MV-4-11 (cell line): Measurements from ENCODE around the gene FOSL1.
A peak's percentile ranks its signal among the peaks of the same experiment; 100 is the strongest.

Experiments
- DNase-seq: peaks from one replicate; lab custom pipeline; 2025; lab: John Stamatoyannopoulos, UW

The FOSL1 gene

DNA sequence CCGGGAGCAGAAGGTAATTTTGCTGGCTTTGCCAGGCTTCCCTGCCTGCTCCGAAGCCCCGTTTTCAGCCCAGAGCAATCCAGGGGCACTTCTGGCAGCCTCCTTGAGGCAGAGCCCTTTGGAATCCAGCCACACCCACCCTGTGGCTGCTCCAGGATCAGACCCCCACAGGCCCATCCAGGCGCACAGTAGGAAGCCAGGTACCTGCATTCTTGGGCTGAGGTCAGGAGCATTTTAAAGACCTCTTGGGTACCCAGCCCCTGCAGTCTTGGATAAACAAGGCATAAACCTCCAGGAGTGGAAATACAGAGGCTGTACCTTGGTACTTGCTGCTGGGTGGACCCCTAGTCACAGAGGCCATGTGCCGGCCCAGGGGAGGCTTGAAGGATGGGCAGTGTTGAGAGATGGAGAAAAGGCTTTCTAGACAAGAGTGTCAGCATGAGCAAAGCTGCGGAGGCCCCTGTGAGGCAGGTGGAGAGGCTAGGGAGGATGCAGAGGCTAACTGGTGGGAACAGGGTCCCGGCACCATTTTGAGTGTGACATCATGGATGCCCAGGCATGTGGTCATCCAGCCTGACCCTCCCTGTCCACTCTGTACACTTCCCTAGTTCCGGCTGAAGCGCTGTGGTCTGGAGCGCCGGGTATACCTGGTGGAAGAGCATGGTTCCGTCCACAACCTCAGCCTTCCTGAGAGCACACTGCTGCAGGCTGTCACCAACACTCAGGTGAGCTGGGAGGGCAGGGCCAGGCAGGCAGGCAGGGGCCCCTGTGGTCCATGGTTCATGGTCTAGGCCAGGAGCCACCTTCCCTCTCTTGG is 36.1 kb downstream of the FOSL1 start:
- DNase-seq, result no peak

DNA sequence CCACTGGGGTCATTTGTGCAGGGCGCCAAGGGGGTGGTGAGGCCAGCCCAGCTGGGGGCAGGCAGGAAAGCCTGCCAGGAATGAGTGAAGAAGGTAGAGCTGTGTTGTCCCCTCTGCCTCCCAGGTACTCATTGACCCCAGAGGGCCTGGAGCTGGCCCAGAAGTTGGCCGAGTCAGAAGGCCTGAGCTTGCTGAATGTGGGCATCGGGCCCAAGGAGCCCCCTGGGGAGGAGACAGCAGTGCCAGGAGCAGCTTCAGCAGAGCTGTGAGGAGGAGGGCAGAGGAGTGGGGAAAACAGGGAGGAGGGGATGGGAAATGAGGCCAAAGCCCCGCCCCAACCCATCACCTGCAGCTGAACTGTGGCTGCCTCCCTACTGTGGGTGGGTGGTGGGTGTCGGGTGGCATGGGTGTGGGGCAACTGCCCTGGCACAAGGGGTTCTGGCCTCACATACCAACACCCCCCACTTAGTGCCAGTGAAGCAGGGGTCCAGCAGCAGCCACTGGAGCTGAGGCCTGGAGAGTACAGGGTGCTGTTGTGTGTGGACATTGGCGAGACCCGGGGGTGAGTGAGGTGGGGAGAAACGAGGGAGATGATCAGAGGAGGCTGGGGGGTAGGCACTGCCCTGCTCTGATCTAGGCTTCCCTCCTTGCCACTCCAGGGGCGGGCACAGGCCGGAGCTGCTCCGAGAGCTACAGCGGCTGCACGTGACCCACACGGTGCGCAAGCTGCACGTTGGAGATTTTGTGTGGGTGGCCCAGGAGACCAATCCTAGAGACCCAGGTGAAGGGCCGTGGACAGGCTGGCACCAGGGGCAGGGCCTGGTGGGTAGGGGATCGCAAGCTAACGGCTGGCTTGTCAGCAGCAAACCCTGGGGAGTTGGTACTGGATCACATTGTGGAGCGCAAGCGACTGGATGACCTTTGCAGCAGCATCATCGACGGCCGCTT is 37.0 kb downstream of the FOSL1 start:
- DNase-seq, result no peak

DNA sequence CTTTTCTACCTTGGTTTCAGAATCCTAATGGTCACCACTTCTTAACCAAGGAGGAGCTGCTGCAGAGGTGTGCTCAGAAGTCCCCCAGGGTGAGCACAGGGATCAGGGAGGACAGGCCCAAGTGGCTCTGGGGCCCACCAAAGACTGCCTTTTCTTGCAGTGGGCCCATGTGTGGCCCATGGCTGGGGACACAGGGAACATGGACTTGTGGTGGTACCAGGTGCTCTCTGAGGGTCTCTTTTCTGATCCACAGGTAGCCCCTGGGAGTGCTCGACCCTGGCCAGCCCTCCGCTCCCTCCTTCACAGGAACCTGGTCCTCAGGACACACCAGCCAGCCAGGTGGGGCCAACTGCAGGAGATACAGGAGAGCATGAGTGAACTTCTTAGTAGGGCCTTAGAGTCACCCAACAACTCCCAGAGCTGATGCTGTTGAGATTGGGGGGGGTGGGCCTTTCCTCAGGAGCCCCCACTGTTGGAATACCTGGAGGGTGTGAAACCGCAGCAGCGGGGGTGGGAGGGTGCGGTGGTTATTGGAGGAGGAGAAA is 37.9 kb downstream of the FOSL1 start:
- no peak for DNase-seq

DNA sequence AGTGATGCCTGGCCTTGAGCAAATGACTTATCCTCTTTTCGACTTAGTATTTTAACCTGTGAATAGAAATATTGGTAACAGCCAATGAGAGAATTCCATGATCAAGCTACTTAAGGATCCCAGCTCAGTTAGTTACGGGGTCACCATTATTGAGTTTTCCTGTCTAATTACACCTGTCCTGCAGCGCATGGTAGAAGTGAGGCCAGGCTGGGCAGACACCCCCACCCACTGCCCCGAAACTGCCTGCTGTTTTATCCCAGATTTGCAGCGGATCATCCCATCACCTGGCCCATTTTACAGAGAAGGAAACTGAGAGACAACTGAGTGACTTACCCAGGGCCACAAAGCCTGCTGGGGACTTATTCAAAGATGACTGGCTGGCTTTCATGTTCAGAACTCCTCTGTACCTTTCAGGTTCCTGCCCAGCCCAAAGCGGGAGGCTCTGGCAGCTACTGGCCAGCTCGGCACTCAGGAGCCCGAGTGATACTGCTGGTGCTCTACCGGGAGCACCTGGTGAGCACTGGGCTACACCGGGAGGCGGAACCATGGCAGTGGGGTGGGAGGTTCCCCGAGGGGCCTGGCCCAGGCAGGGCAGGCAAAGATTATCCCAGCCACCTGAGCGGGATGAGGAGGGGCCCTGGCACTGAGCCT is 38.5 kb downstream of the FOSL1 start:
- no peak for DNase-seq

DNA sequence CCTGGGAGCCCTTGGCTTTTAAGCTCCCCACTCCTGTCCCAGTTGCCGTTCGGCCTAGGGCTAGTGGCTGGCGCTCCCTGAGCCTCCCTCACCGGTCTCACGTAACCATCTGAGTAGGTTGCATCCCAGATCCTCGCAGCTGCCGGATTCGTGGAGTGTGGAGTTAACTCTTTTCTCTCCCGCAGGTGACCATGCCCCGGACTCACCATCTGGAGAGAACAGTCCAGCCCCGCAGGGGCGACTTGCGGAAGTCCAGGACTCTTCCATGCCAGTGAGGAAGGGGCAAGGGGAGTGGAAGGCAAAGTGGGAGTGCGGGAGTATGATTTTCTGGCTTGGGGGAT is 39.1 kb downstream of the FOSL1 start:
- no peak for DNase-seq

DNA sequence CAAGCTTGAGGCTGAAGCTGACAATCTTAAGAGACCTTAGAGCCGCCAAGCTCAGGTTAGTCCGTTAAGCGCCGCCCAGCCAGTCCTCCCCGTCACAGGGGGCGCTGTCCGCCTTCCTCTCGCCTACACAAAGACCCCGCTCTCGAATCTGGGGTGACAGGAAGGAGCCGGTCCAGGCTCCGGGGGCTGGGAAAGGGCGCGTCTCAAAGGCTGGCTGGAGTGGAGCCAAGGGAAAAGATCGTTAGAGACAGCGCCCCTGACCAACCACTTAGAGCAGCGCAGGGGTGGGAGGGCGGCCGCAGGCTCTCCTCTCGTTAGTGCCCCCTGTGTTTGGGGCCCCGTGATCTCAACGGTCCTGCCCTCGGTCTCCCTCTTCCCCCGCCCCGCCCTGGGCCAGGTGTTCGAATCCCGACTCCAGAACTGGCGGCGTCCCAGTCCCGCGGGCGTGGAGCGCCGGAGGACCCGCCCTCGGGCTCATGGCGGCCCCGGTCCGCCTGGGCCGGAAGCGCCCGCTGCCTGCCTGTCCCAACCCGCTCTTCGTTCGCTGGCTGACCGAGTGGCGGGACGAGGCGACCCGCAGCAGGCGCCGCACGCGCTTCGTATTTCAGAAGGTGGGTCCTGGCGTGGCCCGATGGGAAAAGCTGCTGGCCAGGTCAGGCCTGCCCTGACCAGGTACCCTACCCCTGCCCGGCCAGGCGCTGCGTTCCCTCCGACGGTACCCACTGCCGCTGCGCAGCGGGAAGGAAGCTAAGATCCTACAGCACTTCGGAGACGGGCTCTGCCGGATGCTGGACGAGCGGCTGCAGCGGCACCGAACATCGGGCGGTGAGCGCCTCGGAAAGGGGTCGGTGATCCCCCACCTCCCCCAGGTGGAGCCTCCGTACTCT is 39.7 kb downstream of the FOSL1 start, which contains the start of gene MUS81:
Gene MUS81, plus strand, starts transcription at position 156 of the 887 bp plus-strand sequence. Its CDS starts 321 bp downstream, at position 477.
- DNase-seq, result peak; percentile 95

DNA sequence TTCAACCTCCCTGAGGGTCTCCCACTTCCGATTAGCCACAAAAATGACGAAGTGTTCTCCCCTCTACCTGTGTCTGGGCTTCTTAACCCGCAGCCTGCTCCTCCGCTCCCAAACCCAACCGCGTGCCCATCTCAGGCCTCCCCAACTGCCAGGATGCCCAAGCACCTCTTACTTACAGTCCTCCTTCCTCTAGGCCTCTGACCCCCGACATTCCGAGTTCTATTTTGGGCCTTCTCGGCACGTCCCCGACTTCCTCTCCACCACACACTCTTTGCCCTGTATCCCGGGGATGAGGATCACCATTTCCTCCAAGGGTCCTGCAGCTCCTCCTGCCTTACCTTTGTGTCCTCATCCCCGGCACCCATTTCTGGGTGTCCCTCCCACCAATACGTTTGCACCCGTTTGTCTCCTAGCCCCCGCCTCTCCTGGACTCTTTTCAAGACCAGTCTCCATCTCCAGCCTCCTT is 40.3 kb downstream of the FOSL1 start:
- DNase-seq, result no peak

DNA sequence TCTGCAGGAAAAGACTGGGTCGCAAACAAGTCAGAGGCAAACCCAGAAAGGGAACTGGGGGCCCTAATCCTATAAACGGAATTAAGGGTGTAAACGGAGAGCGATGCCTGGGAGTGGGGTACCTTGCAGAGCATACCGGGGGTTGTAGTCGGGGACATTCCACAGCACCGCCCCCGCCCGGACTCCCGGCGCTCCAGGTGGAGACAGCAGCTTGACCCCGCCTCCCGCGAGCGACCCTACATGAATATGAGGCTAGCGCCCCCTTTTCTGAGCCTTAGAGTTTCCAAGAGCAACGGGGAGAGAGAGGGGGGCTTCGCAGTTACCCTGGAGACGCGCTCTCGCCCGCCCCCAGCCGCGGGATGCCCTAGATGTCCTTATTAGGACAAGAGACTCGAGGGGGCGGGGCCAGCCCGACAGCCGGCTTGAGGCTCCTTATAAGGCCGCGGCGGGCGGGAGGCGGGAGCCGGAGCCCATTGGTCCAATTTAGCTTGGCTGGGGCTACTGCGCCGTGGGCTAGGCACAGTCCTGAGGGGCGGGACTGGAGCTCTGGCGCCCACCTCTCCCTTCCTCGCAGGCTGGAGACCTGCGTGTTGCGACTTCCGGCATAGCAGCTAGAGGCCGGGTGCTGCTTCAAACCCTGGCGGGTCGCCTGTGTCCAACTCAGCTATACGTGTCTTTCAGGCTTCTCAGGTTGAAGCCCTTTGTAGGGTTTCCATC is 40.9 kb downstream of the FOSL1 start:
- DNase-seq, result peak; percentile 98

DNA sequence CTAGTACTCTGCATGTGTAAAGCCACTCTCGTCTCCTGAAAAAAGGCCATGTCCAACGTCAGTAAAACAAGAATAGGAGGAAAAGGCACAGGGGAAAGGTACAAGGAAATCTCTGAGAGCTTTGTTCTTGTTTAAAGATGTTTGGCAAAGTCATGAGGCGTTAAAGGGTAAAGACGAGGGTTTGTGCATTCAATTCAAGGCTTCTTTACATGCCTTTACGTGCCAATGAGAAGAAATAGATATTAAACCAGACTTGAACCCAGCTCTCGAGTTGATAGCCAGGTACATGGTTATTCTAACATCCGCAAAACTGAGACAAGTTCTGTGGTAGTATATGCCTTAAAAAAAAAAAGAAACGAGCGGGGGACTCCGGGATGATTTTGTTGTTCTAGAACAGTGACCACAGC is 41.5 kb downstream of the FOSL1 start:
- no peak for DNase-seq

DNA sequence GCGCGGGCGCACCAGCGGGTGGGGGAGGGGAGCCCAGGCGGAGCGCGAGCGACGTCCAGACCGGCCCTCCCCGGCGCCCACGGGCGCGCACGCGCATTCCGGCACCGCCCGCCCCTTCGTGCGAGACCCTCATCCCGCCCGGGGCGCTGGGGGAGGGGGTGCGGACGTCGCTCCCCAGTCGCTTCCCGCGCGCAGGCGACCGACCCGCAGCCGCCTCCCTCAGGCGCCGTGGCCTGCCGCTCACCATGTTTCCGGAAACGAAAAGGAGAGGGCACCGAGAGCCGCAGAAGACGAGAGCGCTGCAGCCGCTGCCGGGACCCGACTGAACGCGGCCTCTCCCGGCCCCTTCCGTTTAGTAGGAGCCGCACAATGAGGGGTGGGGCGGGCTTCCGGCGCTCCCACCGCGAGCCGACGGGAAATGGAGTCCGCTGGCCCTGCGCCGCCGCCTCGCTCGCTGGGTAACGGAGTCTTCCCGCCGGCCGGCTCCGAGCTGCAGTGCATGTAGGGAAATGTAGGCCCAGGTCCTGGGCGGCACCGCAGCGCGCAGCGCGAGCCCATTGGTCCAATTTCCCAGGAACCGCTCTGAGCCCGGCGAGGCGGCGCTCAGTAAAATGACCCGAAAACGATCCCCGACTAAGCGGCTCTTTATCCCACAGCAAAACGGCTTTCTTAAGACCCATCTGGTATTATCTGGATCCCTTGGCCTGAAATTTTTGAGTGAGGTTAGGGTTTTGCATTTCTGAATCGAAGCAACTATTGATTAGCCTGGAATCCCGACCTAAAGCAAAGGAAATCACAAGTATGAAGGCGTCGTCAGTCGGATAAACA is 42.1 kb downstream of the FOSL1 start, which contains the start of gene CFL1:
Gene CFL1, minus strand, starts transcription at position 328 of the 828 bp plus-strand sequence. Its CDS starts 81 bp downstream, at position 247.
- DNase-seq, result peak; percentile 95

DNA sequence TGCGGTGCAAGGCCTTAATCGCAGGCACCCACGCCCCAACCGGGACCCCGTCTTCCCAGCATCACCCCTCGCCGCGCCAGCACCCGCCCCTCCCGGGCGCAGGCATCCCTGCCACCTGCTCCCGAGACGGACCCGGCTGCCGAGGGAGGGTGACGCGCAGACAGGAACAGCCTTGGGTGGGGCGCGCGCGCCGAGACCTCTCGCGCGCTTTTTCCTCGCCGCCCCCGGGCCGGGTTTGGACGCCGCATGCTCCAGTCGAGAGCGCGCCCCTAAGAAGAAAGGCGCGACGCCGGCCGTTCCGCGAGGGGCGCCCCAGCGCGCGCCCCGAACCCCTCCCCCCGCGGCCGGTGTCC is 42.7 kb downstream of the FOSL1 start:
- no peak for DNase-seq

DNA sequence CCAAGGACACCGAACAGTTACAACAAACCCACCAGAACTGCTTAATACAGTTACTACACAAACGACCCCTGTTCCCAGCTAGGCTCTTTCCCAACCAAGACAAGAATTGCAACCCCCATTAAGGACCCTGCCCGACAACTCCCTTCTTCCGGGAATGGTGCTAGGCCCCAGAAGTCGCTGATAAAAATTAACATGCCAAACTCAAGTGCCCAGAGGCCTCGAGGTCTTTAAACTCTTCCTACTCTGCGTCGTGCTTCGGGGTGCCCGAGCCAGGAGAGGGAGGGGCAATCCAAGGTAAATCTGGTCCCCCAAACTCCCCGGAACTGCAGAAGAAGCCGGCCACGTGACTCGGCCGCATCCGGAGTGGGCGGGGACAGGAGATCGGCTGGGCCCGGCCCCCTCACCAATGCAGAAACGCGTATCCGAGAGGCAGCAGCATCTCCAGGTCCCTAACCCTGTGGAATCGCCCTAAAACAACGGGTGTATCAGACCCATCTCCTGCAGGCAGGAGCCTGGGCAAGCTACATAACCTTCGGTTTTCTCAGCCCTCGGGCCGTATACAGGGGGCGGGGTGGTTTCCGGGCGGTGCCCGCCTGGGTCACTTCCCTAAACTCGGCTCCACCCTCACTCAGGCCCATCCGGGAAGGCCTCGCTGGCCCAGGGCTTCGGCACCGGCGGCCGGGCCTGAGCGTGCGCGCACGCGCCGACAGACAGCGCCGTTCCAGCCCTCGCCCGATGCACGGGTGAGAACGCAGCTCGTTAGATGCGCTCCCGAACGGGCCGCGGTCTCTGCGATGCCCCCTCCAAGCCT is 43.3 kb downstream of the FOSL1 start:
- peak; percentile 82 for DNase-seq

DNA sequence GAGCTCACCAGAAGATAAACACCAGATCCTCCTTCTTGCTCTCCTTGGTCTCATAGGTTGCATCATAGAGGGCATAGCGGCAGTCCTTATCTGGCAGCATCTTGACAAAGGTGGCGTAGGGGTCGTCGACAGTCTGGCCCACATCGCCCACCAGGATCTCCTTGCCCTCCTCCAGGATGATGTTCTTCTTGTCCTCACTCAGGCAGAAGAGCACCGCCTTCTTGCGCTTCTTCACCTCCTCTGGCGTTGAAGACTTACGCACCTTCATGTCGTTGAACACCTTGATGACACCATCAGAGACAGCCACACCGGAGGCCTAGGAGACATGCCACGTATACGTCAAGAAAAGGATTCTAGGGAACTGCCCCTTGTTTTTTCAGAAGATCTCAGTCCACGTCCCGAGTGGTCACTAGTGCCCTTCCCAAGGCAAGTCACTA is 44.2 kb downstream of the FOSL1 start:
- no peak for DNase-seq

DNA sequence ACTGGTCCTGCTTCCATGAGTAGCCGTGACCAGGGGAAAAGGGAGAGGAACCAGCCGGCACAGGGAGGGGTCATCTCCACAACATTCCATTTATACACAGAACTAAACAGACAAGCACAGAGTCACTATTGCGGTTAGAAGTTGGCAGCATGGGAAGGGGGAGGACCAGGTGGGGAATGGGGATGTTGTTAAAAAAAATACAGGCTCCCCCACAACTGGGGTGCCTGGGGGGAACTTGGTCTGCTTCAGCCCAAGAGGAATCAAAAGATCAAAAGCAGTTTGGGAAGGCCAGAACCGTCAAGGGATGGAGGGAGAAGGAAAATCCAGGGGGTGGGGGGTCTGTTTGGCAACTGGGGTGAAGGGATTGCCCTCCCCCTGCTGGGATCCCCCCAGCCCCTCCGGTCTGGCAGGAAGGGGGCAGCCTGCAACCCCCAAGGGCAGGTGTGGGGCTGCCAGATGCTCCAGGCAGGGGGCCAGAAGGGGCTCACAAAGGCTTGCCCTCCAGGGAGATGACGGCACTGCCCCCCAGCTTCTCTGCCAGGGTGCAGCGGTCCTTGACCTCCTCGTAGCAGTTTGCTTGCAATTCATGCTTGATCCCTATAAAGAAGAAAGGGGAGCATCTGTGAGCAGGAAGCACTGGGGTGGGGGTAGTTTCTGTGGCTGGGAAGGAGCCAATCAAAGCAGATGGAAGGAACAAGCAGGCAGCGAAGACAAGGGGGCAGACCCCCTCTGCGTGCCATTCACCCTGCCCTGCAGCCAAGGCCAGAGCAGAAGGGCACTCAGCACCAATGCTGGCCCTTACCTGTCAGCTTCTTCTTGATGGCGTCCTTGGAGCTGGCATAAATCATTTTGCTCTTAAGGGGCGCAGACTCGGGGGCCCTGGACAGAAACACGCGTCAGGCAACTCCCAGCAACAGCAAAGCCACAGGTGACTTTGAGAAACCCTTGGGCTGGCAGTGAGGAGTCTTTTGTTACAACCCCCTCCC is 45.0 kb downstream of the FOSL1 start:
- DNase-seq, result no peak

DNA sequence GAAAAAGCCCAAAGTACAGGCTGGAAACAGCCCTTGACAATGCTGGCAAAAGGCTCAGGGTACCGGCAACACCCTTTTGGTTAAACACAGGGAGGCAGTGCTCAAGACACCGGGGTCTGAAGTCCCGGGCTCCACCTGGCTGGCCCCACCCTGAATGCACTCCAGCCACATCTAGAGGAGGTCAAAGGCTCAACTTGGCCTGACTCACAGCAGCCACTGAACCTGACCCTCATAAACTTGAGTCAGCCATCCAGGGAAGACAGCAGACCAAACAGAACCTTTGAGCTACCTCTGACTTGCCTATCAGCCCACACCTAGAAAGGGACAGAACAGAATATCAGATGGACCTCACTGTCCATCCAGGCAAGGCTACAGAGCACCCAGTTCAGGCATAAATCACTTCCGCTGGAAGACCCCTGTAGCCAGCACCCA is 46.0 kb downstream of the FOSL1 start:
- no peak for DNase-seq

DNA sequence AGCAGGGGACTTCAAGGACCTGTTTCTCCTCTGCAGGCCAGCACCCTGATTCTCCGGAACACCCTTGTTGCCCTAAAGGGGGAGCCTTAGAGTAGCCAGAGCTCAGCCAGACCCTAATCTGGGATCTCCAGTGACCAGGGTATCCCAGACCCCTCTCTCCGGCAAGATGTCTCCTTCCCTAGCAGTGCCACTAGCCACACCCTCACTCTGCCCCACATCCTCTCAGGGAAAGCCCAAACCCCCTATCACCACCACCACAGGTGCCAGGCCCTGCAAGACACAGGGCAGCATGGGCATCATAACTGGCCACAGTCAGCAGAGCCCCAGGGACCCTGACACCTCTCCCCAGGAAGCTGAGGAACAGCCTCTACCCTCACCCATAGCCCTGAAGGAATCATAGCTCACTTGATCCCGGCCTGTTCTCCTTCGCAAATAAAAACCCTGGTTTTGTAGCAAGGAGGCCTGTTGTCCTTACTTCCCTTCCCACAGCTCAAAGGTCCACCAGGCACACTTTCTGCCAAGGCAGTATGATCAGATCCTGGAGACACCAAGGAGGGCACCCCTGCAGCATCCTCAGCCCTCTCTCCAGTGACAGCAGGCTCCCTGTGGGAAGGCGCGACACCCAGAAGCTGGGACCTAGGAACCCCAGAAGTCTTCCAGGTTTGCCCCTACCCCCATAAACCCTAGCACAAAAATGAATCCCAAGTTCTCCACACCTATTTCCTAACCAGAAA is 46.8 kb downstream of the FOSL1 start:
- DNase-seq, result peak; percentile 11
